Natural killer cell (primary cell): ENCODE measurements around the gene ANXA2. TPM values are rescaled to one million over a fixed set of nuclear protein-coding genes. Genes with fewer than 3 reads are reported as not detected.

ENCODE experiments used
- ATAC-seq, 3 donors: fragments of 150-1000 bp in 2 of 3; fragments of 200-7000 bp in 1 of 3; cut with Tn5 transposase; 1 replicate in 1 of 3; 2 replicates in 2 of 3; pipeline ENCODE4 v1.10.0; 2021; ENCODE audit warnings: mild to moderate bottlenecking in 2 of 3, moderate library complexity in 2 of 3
- DNase-seq, 2 donors: peaks; one replicate each; pipeline versions ENCODE4 v3.0.0 to v3.0.0-alpha.2; 2013 to 2021; ENCODE audit warnings: mixed read lengths in 1 of 2
- H3K27ac ChIP-seq: one replicate; pipeline ENCODE4 v1.5.1; 2013; ENCODE audit warnings: mild to moderate bottlenecking, low read length
- H3K27me3 ChIP-seq: one replicate; pipeline ENCODE4 v1.6.1; 2013; ENCODE audit warnings: low read length; ENCODE audit not compliant: control insufficient read depth, insufficient read depth
- H3K36me3 ChIP-seq: one replicate; pipeline ENCODE4 v1.6.1; 2013; ENCODE audit warnings: low read length; ENCODE audit not compliant: control insufficient read depth, insufficient read depth
- H3K4me1 ChIP-seq: one replicate; pipeline ENCODE4 v1.6.1; 2013; ENCODE audit warnings: low read length; ENCODE audit not compliant: control insufficient read depth, insufficient read depth
- H3K4me3 ChIP-seq: one replicate; pipeline ENCODE4 v1.5.1; 2013; ENCODE audit warnings: low read length
- H3K9me3 ChIP-seq: one replicate; pipeline ENCODE4 v1.6.1; 2013; ENCODE audit warnings: low read length; ENCODE audit not compliant: control insufficient read depth, insufficient read depth
- H3K27ac Mint-ChIP-seq, 2 donors: one replicate each; pipeline ENCODE4 v1.8.0; 2022; ENCODE audit warnings: mild to moderate bottlenecking in 2 of 2, mixed read lengths in 2 of 2, moderate library complexity in 1 of 2
- H3K27me3 Mint-ChIP-seq, 2 donors: one replicate each; pipeline ENCODE4 v1.8.0; 2022; ENCODE audit warnings: low read depth in 2 of 2, mixed read lengths in 2 of 2
- H3K36me3 Mint-ChIP-seq: one replicate; pipeline ENCODE4 v1.8.0; 2022; ENCODE audit warnings: mixed read lengths
- H3K4me1 Mint-ChIP-seq, 2 donors: one replicate each; pipeline ENCODE4 v1.8.0; 2022; ENCODE audit warnings: mixed read lengths in 2 of 2
- H3K4me3 Mint-ChIP-seq: one replicate; pipeline ENCODE4 v1.8.0; 2022; ENCODE audit warnings: mild to moderate bottlenecking, moderate library complexity, mixed read lengths
- H3K9me3 Mint-ChIP-seq, 2 donors: one replicate each; pipeline ENCODE4 v1.8.0; 2022; ENCODE audit warnings: mixed read lengths in 2 of 2
- WGBS: methylation state at CpG from one replicate; pipeline ENCODE4 v1.1.7; 2013; ENCODE audit warnings: missing lambda C conversion rate; ENCODE audit not compliant: insufficient coverage; 5-methylcytosine and 5-hydroxymethylcytosine counted together
- intact Hi-C: fragments of 100-400 bp; cut with micrococcal nuclease; formaldehyde crosslinking; loops from one replicate; pipeline ENCODE4 v1.14.2; 2022
- total RNA-seq, 4 donors: library from RNA; stranded (reverse); fragments of 120-200 nt in 1 of 4; gene quantifications; one replicate each; pipeline versions ENCODE4 v1.2.3 to v1.2.4, GENCODE V29; 2013 to 2022
- TF ChIP-seq, protein P1 (sequence below): fragments of 200-600 bp; IDR thresholded peaks from one replicate; pipeline ENCODE4 v1.8.0; 2022; ENCODE audit warnings: antibody characterized with exemption

The ANXA2 gene
- total RNA-seq, 3 donors from 2014 or later (not counting 1 experiment from before 2014, with no cell fraction given): 132 to 230 (median 155) TPM

- Mint-ChIP-seq H3K4me3 (no peak overlapping the region), H3K36me3 (peaks cover 18% of the 10 kb centered on the region), H3K27me3 (no peaks in the 10 kb centered on the region), H3K4me1 (peaks cover 0 to 5% of the 10 kb centered on the region in 2 donors), H3K9me3 (no peaks in the 10 kb centered on the region), H3K27ac (no peak overlapping the region)
- DNase-seq (no peak), ATAC-seq (no peak)
- intact Hi-C loops: loop anchor here (5.0 kb wide), 1 partner anchor 560 kb away; no protein-coding TSS in a partner anchor
- no peaks in the 10 kb centered on the region for H3K27me3 ChIP-seq
- no peaks in the 10 kb centered on the region for H3K4me1 ChIP-seq
- 100% methylated on average over 4 of the region's 4 CpGs for WGBS
- TF ChIP-seq, protein P1, sequence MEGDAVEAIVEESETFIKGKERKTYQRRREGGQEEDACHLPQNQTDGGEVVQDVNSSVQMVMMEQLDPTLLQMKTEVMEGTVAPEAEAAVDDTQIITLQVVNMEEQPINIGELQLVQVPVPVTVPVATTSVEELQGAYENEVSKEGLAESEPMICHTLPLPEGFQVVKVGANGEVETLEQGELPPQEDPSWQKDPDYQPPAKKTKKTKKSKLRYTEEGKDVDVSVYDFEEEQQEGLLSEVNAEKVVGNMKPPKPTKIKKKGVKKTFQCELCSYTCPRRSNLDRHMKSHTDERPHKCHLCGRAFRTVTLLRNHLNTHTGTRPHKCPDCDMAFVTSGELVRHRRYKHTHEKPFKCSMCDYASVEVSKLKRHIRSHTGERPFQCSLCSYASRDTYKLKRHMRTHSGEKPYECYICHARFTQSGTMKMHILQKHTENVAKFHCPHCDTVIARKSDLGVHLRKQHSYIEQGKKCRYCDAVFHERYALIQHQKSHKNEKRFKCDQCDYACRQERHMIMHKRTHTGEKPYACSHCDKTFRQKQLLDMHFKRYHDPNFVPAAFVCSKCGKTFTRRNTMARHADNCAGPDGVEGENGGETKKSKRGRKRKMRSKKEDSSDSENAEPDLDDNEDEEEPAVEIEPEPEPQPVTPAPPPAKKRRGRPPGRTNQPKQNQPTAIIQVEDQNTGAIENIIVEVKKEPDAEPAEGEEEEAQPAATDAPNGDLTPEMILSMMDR: no peak
- no peak overlapping the region for H3K27ac ChIP-seq
- peaks cover 74% of the 10 kb centered on the region for H3K36me3 ChIP-seq
- no peaks in the 10 kb centered on the region for H3K9me3 ChIP-seq
- no peak overlapping the region for H3K4me3 ChIP-seq
Measured at GRCh38 chr15:60356832-60357231, 41.0 kb downstream of the ANXA2 start.

DNA sequence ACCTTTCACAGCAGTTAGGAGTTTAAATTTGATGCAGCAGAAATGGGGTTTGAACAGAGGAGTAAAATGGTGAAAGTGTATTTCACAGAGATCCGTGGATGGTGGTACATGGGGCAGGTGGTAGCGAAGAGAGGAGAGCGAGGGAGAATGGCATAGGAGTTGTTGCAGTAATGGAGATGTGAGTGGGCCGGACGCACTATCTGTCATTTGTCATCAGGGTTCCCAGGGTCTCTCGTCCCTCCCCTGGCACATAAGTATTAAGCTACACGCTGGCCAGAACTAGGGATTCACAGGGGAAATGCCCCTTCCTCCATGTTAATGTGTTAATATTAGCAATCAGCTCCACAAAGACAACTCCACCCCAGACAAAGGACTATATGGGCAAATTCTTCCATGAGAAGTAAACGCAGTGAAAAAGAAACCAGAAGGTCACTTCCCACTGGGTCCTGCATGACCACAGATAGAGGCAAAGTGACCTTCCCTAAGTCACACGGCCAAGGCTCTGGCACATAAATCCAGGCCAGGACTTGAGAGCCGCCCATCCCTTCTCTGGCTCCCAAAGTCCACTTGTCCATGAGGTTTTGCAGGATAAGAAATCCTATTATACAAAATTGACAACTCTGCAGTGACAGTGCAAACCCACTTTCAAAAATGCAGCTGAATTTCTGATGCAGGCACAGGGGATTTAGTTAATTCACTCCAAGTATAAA is 42.5 kb downstream of the ANXA2 start:
- Mint-ChIP-seq H3K27ac (no peak overlapping the region), H3K4me3 (no peak overlapping the region), H3K4me1 (peaks cover 1 to 5% of the 10 kb centered on the region in 2 donors), H3K36me3 (peaks cover 25% of the 10 kb centered on the region), H3K27me3 (no peaks in the 10 kb centered on the region), H3K9me3 (no peaks in the 10 kb centered on the region)
- ATAC-seq (no peak), DNase-seq (no peak)
- TF ChIP-seq, protein P1: no peak
- Histone ChIP-seq H3K27me3 (no peaks in the 10 kb centered on the region), H3K27ac (no peak overlapping the region), H3K9me3 (no peaks in the 10 kb centered on the region), H3K4me3 (no peak overlapping the region), H3K4me1 (no peaks in the 10 kb centered on the region), H3K36me3 (peaks cover 79% of the 10 kb centered on the region)
- WGBS: 95% methylated on average over 10 of the region's 10 CpGs
- intact Hi-C loops: loop anchor here (5.0 kb wide), 1 partner anchor 562 kb away; no protein-coding TSS in a partner anchor

- Mint-ChIP-seq H3K4me3 (no peak overlapping the region), H3K36me3 (peaks cover 28% of the 10 kb centered on the region), H3K27me3 (no peaks in the 10 kb centered on the region), H3K9me3 (no peaks in the 10 kb centered on the region), H3K4me1 (peaks cover 0 to 4% of the 10 kb centered on the region in 2 donors), H3K27ac (peak overlapping the region in 1 of 2 donors; percentile 9)
- WGBS: 65% methylated on average over 3 of the region's 5 CpGs
- no peaks in the 10 kb centered on the region for H3K4me1 ChIP-seq
- H3K9me3 ChIP-seq: no peaks in the 10 kb centered on the region
- intact Hi-C loops: no loop called here
- H3K27ac ChIP-seq: no peak overlapping the region
- no peak for DNase-seq
- H3K36me3 ChIP-seq: peaks cover 82% of the 10 kb centered on the region
- no peak for ATAC-seq
- H3K27me3 ChIP-seq: no peaks in the 10 kb centered on the region
- no peak overlapping the region for H3K4me3 ChIP-seq
- TF ChIP-seq, protein P1: no peak
Measured at GRCh38 chr15:60353245-60353920, 44.4 kb downstream of the ANXA2 start.
